Measurements from ENCODE around the gene TPI1. TPM values are rescaled to one million over a fixed set of nuclear protein-coding genes. Genes with fewer than 3 reads are reported as not detected.

The TPI1 gene
- total RNA-seq, 1 experiment from 2014 or later: 1,177 TPM

GRCh38 chr12:6916426-6917200 lies 49.3 kb downstream of the TPI1 start:
- no peak overlapping the region for H3K27ac ChIP-seq (ENCODE audit: insufficient read length, low read depth, low read length)
- no peaks in the 10 kb centered on the region for H3K27me3 ChIP-seq (ENCODE audit: insufficient read depth, low read length)
- H3K9ac ChIP-seq (ENCODE audit: extremely low read depth, insufficient read length, low read length): no peak overlapping the region
- H3K4me3 Mint-ChIP-seq: peak overlapping the region in 1 of 2 experiments; percentile 42; a peak in 1 of 5 replicates
- no peak overlapping the region for H3K56ac ChIP-seq (ENCODE audit: insufficient read length, low read depth, low read length)
- peaks cover 6% of the 10 kb centered on the region for H3K79me1 ChIP-seq (ENCODE audit: insufficient read depth, low read depth, low read length, poor library complexity, severe bottlenecking)
- H2BK120ac ChIP-seq (ENCODE audit: low read depth, low read length, poor library complexity, severe bottlenecking): no peak overlapping the region
- H3K36me3 Mint-ChIP-seq (ENCODE audit: insufficient read depth in 1 of 3, low read depth in 3 of 3): peaks cover 29 to 49% (median 46%) of the 10 kb centered on the region in 3 experiments
- no peaks in the 10 kb centered on the region for H4K20me1 ChIP-seq (ENCODE audit: control insufficient read depth, insufficient read depth, insufficient read length)
- no peak overlapping the region for H2BK5ac ChIP-seq (ENCODE audit: insufficient read length, low read length)
- H3K27me3 Mint-ChIP-seq (ENCODE audit: low read depth): peaks cover 13% of the 10 kb centered on the region
- H3K4me2 ChIP-seq (ENCODE audit: insufficient read depth, insufficient read length, low read length): no peak overlapping the region
- H3K4me1 ChIP-seq (ENCODE audit: insufficient read depth, low read length): no peaks in the 10 kb centered on the region; the same call in 1 of the 2 replicates
- H2BK15ac ChIP-seq (ENCODE audit: low read depth, low read length): no peak overlapping the region
- H3K18ac ChIP-seq (ENCODE audit: insufficient read length, low read depth, low read length): no peak overlapping the region
- H3K4me1 Mint-ChIP-seq: peaks cover 29 to 47% of the 10 kb centered on the region in 2 experiments
- no CpG with 5 or more reads among the region's 11 CpGs for WGBS (ENCODE audit: extremely low coverage, insufficient read length, low lambda C conversion rate)
- H2AFZ ChIP-seq (ENCODE audit: low read length): no peak overlapping the region
- no peak overlapping the region for H2BK20ac ChIP-seq (ENCODE audit: low read depth, low read length, poor library complexity, severe bottlenecking)
- H4K91ac ChIP-seq (ENCODE audit: insufficient read length, low read depth, low read length): no peak overlapping the region
- H3K27ac Mint-ChIP-seq: peak overlapping the region in 2 of 3 experiments; percentile 29 to 40; a peak in 3 of 7 replicates
- H2AK5ac ChIP-seq (ENCODE audit: insufficient read length, low read length): no peak overlapping the region
- no peaks in the 10 kb centered on the region for H3K9me3 Mint-ChIP-seq
- TF ChIP-seq CTCF (conservative IDR thresholded peaks at IDR 0.05): no peak
- H3K14ac ChIP-seq (ENCODE audit: insufficient read depth, low read length): no peak overlapping the region
- no peak overlapping the region for H2BK12ac ChIP-seq (ENCODE audit: insufficient read length, low read depth, low read length)
- peaks cover 16% of the 10 kb centered on the region for H3K23me2 ChIP-seq (ENCODE audit: insufficient read length, low read depth, low read length, poor library complexity, severe bottlenecking)
- no peak overlapping the region for H4K5ac ChIP-seq (ENCODE audit: insufficient read length, low read depth, low read length)
- H3K4ac ChIP-seq (ENCODE audit: low read depth, low read length): no peak overlapping the region
- no peak for DNase-seq
- H4K8ac ChIP-seq (replicated peaks; ENCODE audit: insufficient read length, low read depth, low read length): no peak overlapping the region
- H3K79me2 ChIP-seq (ENCODE audit: insufficient read depth, low read length): no peaks in the 10 kb centered on the region
- no peak overlapping the region for H3K23ac ChIP-seq (ENCODE audit: insufficient read length, low read depth, low read length)
- H3K9me3 ChIP-seq (ENCODE audit: control insufficient read depth, low read depth, low read length): no peaks in the 10 kb centered on the region
- H3T11ph ChIP-seq (ENCODE audit: low read length): no peak overlapping the region
